ENCODE results near the gene WBP2. TPM values are rescaled to one million over a fixed set of nuclear protein-coding genes. Genes with fewer than 3 reads are reported as not detected.
A peak's percentile ranks its signal among the peaks of the same experiment; 100 is the strongest.

WBP2 gene
- total and polyA plus RNA-seq, 10 of the 15 experiments (the other 5 are each of a cell fraction or from before 2014, with no cell fraction given): 1.5 to 57.3 (median 27.5) TPM

GRCh38 chr17:75855310-75856061 is at the start of gene WBP2 (continued):
- no peak for TF ChIP-seq PRDM15 (CRISPR knock-in tag; IDR thresholded peaks at IDR 0.05)
- no peak for TF ChIP-seq HSF1 (IDR thresholded peaks at IDR 0.05; ENCODE audit: low read depth, low read length)
- TF ChIP-seq NFXL1 (IDR thresholded peaks at IDR 0.05; ENCODE audit: borderline replicate concordance): no peak
- TF ChIP-seq IKZF2 (IDR thresholded peaks at IDR 0.05): no peak
- peak; percentile 97 for TF ChIP-seq POLR2AphosphoS5 (IDR thresholded peaks at IDR 0.05; ENCODE audit: low read length)
- peak; percentile 62; the same call in 1 of the 2 replicates for TF ChIP-seq TBL1XR1 (IDR thresholded peaks at IDR 0.05; ENCODE audit: low read depth, low read length)
- TF ChIP-seq CTCF (IDR thresholded peaks at IDR 0.05 in 2 of 3, conservative IDR thresholded peaks at IDR 0.05 in 1 of 3; ENCODE audit: control insufficient read depth in 2 of 3, extremely low read depth in 1 of 3, insufficient read depth in 1 of 3, low read depth in 3 of 3, low read length in 3 of 3): peak in 1 of 3 experiments; percentile 53; a peak in 2 of 6 replicates
- peak; percentile 22; the same call in 1 of the 2 replicates for TF ChIP-seq ESRRA (IDR thresholded peaks at IDR 0.05; ENCODE audit: low read length)
- TF ChIP-seq FOXK2 (IDR thresholded peaks at IDR 0.05): peak; percentile 76
- TF ChIP-seq E4F1 (IDR thresholded peaks at IDR 0.05; ENCODE audit: borderline replicate concordance, partially characterized antibody): peak; percentile 34
- TF ChIP-seq ETV6 (conservative IDR thresholded peaks at IDR 0.05 in 1 of 2, IDR thresholded peaks at IDR 0.05 in 1 of 2; ENCODE audit: borderline replicate concordance in 1 of 2, low read depth in 1 of 2): peak in 1 of 2 experiments; percentile 75; a peak in 2 of 4 replicates
- TF ChIP-seq ATF3 (IDR thresholded peaks at IDR 0.05; ENCODE audit: borderline replicate concordance, extremely low read depth, low read depth, low read length): peak; percentile 89; the same call in 1 of the 2 replicates
- no peak for TF ChIP-seq BRCA1 (IDR thresholded peaks at IDR 0.05; ENCODE audit: low read depth, low read length)
- TF ChIP-seq RAD21 (IDR thresholded peaks at IDR 0.05; ENCODE audit: insufficient read depth, low read depth, low read length): no peak; the same call in 1 of the 2 replicates
- TF ChIP-seq RUNX3 (IDR thresholded peaks at IDR 0.05; ENCODE audit: low read length): no peak; the same call in none of the 2 replicates
- TF ChIP-seq NBN (IDR thresholded peaks at IDR 0.05): peak; percentile 77
- peak; percentile 93 for TF ChIP-seq IKZF1 (conservative IDR thresholded peaks at IDR 0.05)

Measured in GM12878 (cell line).